ENCODE measurements around the gene ADGRD1. TPM values are rescaled to one million over a fixed set of nuclear protein-coding genes. Genes with fewer than 3 reads are reported as not detected.

The ADGRD1 gene
- total RNA-seq, 8 experiments from 2014 or later: 0.67 to 25.2 (median 2.9) TPM

DNA sequence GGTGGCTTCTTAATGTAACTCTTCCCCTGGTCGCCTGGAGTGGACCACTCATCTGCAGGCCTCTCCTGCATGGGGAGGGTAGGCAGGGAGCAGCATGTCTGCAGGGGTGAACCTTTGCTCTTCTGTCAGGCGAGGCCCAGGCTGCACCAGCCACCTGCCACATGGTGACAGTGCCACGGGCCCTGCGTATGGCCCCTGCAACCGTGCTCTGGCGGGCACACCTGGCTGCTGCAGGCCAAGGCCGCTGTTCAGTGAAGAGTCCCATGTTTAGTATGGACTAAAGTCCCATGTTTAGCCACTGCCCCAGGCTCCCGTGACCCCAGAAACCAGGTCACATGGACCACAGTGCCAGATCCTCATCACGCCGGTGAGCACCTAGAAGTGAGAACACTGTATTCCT is 187.0 kb downstream of the ADGRD1 start:
- Histone ChIP-seq H3K4me1 (replicated peaks in 1 of 2) (peaks cover 22 to 42% of the 10 kb centered on the region in 2 donors), H3K27ac (no peak overlapping the region), H3K4me3 (no peak overlapping the region)
- no peak for ATAC-seq (replicated peaks in 6 of 8)
- in situ Hi-C loops (cut with MboI; ENCODE audit: low pct_unique_long_range_greater_than_20kb in 2 of 9, low sequenced_read_pairs in 9 of 9, unreplicated experiment in 9 of 9): loop anchor here in 1 of 9 experiments (25.0 kb wide), 1 partner anchor 228 kb away; no protein-coding TSS in a partner anchor
- WGBS, 10 experiments: 79 to 100% (median 96%) methylated on average over 1 to 5 of the region's 10 CpGs; no CpG with 5 or more reads in 4 of the 10 experiments

DNA sequence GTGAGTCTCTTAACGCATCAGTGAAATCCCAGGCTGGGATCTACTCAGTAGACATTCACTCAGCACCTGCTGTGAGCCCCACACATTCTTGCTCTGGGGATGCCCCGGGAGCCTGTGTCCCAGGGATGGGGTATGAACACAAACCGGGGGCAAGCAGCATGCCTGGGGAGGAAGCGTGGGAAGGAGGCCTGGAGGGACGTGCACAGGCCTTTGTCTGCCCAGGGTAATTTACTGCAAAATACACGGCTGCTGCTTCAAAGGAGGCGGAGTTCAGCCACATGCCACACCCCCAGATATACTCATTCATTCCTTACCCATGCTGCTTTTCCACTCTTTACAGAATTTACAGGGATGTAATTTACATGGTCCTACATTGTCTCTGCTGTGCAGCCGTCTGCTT is 187.8 kb downstream of the ADGRD1 start:
- 17 to 64% (median 42%) methylated on average over 1 to 6 of the region's 8 CpGs; no CpG with 5 or more reads in 3 of the 10 experiments for WGBS, 10 experiments
- H3K27ac ChIP-seq: peak overlapping the region in 1 of 2 donors; percentile 67
- peak in 5 of 8 experiments; percentile 87 to 92 (median 87) for ATAC-seq (replicated peaks in 6 of 8)
- H3K4me3 ChIP-seq: no peak overlapping the region
- in situ Hi-C loops (cut with MboI; ENCODE audit: low pct_unique_long_range_greater_than_20kb in 2 of 9, low sequenced_read_pairs in 9 of 9, unreplicated experiment in 9 of 9): loop anchor here in 1 of 9 experiments (25.0 kb wide), 1 partner anchor 229 kb away; no protein-coding TSS in a partner anchor
- peaks cover 22 to 47% of the 10 kb centered on the region in 2 donors for H3K4me1 ChIP-seq (replicated peaks in 1 of 2)

DNA sequence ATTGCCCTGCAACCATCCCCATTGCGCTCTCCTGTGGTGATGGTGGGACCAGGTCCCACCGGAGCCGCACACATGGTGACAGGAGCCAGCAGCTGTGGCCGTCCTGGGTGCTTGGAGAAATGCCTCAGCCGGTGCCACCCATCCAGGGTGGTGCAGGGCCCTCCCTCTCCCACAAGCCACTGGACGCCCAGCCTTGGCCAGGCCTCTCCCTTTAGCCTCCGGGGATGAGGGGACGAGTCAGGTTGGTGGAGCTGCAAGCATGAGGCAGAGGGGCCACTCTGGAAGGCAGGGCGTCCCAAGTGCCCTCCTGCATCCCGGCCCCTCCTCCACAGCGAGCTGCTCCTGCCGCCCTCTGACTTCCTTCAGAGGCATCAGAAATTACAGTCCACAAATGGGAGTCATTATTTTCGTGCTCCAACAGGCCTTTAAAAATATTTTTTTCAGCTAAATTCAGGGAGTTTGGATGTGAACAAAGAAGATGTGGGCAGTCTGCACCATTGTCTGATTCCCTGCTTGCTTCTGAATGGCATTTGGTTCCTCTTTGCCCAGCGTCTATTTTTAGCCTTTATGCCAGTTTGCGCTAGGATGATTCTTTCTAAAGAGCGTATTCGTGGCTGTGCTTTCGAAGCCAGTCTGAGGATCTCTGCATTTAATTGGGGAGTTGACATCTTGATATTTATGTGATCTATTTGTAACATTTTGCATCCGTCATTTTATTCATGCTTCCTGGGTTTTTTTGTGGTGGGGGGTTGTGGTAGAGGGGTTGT is 189.4 kb downstream of the ADGRD1 start:
- ATAC-seq (replicated peaks in 6 of 8): peak; percentile 29 to 65 (median 39)
- H3K4me1 ChIP-seq (replicated peaks in 1 of 2): peaks cover 23 to 57% of the 10 kb centered on the region in 2 donors
- 0 to 71% (median 38%) methylated on average over 1 to 13 of the region's 19 CpGs for WGBS, 10 experiments
- no peak overlapping the region for H3K4me3 ChIP-seq
- in situ Hi-C loops (cut with MboI; ENCODE audit: low pct_unique_long_range_greater_than_20kb in 2 of 9, low sequenced_read_pairs in 9 of 9, unreplicated experiment in 9 of 9): loop anchor here in 1 of 9 experiments (25.0 kb wide), 1 partner anchor 231 kb away; no protein-coding TSS in a partner anchor
- peak overlapping the region; percentile 15 to 62 for H3K27ac ChIP-seq

DNA sequence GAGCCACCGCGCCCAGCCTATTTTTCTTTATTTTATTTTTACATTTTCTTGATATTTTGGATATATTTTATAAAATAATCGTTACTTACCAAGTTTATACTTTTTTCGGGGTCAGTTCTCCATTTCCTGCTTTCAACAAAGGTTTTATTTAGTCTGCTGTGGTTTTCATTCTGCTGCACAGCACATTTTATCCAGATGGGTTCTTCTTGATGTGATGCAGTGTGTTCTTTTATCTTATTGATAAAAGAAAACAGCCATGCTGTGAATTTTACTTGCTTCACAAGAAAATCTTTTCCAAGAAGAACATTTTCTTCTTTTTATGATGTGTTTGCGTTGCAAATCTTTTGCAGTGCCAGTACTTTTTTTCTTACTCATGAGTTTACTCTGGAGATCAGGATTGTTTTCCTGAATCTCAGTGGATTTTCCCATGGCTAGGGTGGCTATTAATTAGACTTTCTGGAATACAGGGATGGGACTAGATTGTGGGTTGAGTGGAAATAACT is 192.5 kb downstream of the ADGRD1 start:
- H3K4me1 ChIP-seq (replicated peaks in 1 of 2): peaks cover 22 to 38% of the 10 kb centered on the region in 2 donors
- in situ Hi-C loops (cut with MboI; ENCODE audit: low pct_unique_long_range_greater_than_20kb in 2 of 9, low sequenced_read_pairs in 9 of 9, unreplicated experiment in 9 of 9): loop anchor here in 1 of 9 experiments (25.0 kb wide), 1 partner anchor 234 kb away; no protein-coding TSS in a partner anchor
- ATAC-seq (replicated peaks in 6 of 8): no peak
- no peak overlapping the region for H3K27ac ChIP-seq
- H3K4me3 ChIP-seq: no peak overlapping the region
- WGBS, 10 experiments: 3 to 96% (median 68%) methylated on average over 1 to 5 of the region's 5 CpGs; no CpG with 5 or more reads in 1 of the 10 experiments

DNA sequence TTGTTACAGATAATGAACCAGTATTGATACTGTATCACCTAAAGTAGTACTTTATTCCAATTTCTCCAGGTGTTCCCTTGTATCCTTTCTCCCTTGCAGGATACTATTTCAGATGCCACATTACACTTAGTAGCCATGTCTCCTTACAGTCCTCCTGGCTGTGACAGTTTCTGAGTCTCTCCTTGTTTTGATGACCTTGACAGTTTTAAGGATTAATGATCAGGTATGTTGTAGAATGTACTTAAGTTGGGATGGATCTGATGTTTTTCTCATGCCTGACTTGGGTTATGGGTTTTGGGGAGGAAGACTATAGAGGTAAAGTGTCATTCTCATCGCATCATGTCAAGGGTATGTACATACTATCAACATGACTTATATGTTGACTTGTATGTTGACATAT is 193.6 kb downstream of the ADGRD1 start:
- Histone ChIP-seq H3K4me3 (no peak overlapping the region), H3K27ac (no peak overlapping the region), H3K4me1 (replicated peaks in 1 of 2) (peaks cover 15 to 28% of the 10 kb centered on the region in 2 donors)
- ATAC-seq (replicated peaks in 6 of 8): no peak
- in situ Hi-C loops (cut with MboI; ENCODE audit: low pct_unique_long_range_greater_than_20kb in 2 of 9, low sequenced_read_pairs in 9 of 9, unreplicated experiment in 9 of 9): loop anchor here in 1 of 9 experiments (25.0 kb wide), 1 partner anchor 235 kb away; no protein-coding TSS in a partner anchor
- 60 to 88% (median 75%) methylated on average over 1 of the region's 1 CpG; no CpG with 5 or more reads in 6 of the 10 experiments for WGBS, 10 experiments

DNA sequence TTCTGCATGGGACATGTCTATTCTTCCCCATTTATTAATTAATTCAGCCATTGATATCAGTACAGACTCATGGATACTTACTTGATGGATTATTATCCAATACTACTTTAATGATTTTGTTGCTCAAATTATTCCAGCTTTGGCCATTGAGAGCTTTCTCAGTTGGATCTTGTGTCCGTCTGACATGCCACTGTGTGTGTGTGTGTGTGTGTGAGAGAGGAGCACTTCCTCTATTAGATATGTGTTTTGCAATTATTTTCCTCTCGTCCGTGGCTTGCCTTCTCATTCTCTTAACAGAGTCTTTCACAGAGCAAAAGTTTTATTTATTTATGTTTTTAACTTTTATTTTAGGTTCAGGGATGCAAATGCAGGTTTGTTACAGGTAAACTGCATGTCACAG is 194.2 kb downstream of the ADGRD1 start:
- Histone ChIP-seq H3K4me1 (replicated peaks in 1 of 2) (peaks cover 12 to 27% of the 10 kb centered on the region in 2 donors), H3K27ac (no peak overlapping the region), H3K4me3 (no peak overlapping the region)
- in situ Hi-C loops (cut with MboI; ENCODE audit: low pct_unique_long_range_greater_than_20kb in 2 of 9, low sequenced_read_pairs in 9 of 9, unreplicated experiment in 9 of 9): loop anchor here in 1 of 9 experiments (25.0 kb wide), 1 partner anchor 236 kb away; no protein-coding TSS in a partner anchor
- ATAC-seq (replicated peaks in 6 of 8): no peak
- 29 to 75% (median 62%) methylated on average over 1 to 3 of the region's 3 CpGs; no CpG with 5 or more reads in 3 of the 10 experiments for WGBS, 10 experiments

DNA sequence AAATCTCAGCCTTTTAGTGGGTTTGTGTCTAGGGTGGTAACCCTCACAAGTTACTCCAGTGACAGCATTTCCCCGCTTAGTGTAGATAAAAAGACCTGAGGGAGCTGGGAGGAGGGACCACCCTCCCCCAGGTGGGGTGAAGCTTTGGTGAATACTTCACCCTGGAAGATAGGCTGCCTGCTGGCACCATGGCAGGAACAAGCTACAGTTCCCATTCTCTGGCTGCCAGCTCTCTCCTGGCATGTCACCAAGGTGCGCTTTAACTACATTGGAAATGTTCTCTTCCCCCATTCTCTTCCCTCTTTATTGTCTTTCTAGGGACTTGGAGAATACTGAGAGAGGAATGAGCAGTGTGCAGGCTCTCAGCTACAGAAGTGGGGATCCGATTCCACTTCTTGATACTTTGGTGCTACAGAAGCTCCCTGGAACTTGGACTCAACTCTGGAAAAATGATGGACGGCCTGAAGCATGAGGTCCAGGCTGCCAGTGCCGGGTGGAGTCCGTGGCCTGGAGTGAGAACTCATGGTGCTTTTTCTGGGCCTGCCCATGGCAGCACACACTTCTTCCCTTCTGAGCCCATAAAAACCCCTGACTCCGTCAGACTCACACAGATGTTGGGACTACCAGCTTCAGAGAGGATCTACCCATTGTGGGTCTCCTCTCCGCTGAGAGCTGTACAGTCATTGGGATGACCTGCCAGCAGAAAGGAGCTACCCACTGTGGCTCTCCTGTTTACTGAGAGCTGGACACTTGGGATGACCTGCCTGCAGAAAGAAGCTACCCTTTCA is 198.0 kb downstream of the ADGRD1 start:
- WGBS, 10 experiments: 0 to 100% (median 73%) methylated on average over 1 to 5 of the region's 8 CpGs; no CpG with 5 or more reads in 2 of the 10 experiments
- Histone ChIP-seq H3K4me3 (no peak overlapping the region), H3K27ac (no peak overlapping the region), H3K4me1 (replicated peaks in 1 of 2) (peaks cover 5 to 11% of the 10 kb centered on the region in 2 donors)
- in situ Hi-C loops (cut with MboI; ENCODE audit: low pct_unique_long_range_greater_than_20kb in 2 of 9, low sequenced_read_pairs in 9 of 9, unreplicated experiment in 9 of 9): no loop called here
- ATAC-seq (replicated peaks in 6 of 8): no peak

DNA sequence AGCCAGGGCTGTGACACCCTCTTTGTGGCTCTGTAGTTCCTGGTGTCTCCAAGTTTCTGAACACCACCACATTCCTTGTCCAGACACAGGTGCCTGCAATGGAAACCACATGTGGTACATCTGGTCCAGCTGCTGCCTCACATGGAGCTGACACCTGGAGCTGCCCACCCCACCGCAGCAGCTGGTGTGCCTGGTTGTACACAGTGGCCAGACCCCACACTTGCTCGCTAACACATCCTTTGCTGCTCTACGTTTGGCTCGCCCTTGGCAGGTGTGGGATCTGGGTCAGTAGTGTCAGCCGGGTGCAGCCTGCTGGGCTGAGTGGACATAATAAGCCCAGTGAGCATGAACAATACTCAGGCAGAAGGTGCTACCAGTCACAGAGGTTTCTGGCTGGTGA is 198.9 kb downstream of the ADGRD1 start:
- in situ Hi-C loops (cut with MboI; ENCODE audit: low pct_unique_long_range_greater_than_20kb in 2 of 9, low sequenced_read_pairs in 9 of 9, unreplicated experiment in 9 of 9): no loop called here
- no peak overlapping the region for H3K27ac ChIP-seq
- no peak for ATAC-seq (replicated peaks in 6 of 8)
- peaks cover under 1 to 5% of the 10 kb centered on the region in 2 donors for H3K4me1 ChIP-seq (replicated peaks in 1 of 2)
- 0 to 100% (median 80%) methylated on average over 1 to 3 of the region's 5 CpGs; no CpG with 5 or more reads in 5 of the 10 experiments for WGBS, 10 experiments
- no peak overlapping the region for H3K4me3 ChIP-seq

DNA sequence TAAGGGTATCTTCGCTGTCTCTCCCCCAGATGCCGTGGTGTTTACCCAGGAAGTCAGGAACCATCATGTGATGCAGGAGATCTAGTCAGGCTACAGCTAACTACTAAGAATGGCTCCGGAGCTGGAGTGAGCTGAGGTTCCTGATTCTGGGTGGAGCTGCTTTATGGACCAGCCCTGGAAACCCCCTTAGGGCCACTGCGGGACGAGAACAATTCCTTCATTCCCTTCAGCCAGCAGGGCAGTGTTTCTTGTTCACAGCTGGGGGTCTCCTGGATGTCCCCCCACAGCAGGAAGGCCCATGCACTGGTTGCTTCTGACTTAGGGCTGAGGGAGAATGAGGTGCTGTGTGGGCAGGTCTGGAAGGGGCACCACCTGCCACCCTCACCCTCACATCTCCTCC is 199.3 kb downstream of the ADGRD1 start:
- Histone ChIP-seq H3K4me3 (no peak overlapping the region), H3K27ac (no peak overlapping the region), H3K4me1 (replicated peaks in 1 of 2) (peaks cover 0 to under 1% of the 10 kb centered on the region in 2 donors)
- ATAC-seq (replicated peaks in 6 of 8): no peak
- WGBS, 10 experiments: 17 to 80% (median 42%) methylated on average over 1 to 4 of the region's 5 CpGs; no CpG with 5 or more reads in 5 of the 10 experiments
- in situ Hi-C loops (cut with MboI; ENCODE audit: low pct_unique_long_range_greater_than_20kb in 2 of 9, low sequenced_read_pairs in 9 of 9, unreplicated experiment in 9 of 9): no loop called here

DNA sequence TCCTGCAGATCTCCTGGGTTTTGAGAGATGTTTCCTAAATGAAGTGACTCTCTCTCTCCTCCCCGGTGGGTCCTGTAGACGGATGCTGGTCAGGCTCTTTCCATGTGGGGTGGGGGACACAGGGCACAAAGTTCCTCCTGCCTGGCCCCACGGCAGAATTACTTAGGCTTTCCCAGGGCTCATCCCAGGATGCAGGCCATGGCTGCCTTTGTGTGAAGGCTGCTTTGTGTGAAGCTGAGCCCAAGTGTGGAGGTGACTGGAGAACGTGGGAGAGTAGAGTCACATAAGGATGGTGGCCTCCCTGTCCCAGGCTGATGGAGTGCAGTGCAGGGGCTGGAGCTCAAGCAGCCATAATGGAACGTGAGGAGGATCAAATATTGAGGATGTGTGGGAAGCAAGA is 200.2 kb downstream of the ADGRD1 start:
- H3K4me3 ChIP-seq: no peak overlapping the region
- no peak overlapping the region for H3K27ac ChIP-seq
- H3K4me1 ChIP-seq (replicated peaks in 1 of 2): no peaks in the 10 kb centered on the region
- 0 to 80% (median 66%) methylated on average over 1 to 4 of the region's 5 CpGs; no CpG with 5 or more reads in 3 of the 10 experiments for WGBS, 10 experiments
- in situ Hi-C loops (cut with MboI; ENCODE audit: low pct_unique_long_range_greater_than_20kb in 2 of 9, low sequenced_read_pairs in 9 of 9, unreplicated experiment in 9 of 9): no loop called here
- no peak for ATAC-seq (replicated peaks in 6 of 8)

DNA sequence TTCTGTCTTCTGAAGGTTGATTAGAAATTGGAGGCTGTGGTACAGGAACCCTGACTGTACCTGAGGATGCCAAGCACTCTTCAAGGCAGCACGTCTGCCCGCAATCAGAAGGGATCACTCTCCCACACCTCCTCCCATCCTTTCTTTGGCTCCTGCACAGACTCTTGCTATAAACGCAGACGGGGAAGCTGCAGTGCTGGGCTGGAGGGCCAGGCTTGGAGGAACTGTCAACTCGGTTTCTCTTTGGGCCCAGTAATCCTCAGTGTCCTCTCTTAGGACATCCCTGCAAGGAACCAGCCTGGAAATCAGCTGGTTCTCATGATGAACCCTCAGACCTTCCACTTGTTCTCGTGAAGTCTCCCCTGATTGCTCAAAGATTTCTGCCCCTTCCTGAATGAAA is 201.4 kb downstream of the ADGRD1 start:
- no peak overlapping the region for H3K27ac ChIP-seq
- in situ Hi-C loops (cut with MboI; ENCODE audit: low pct_unique_long_range_greater_than_20kb in 2 of 9, low sequenced_read_pairs in 9 of 9, unreplicated experiment in 9 of 9): no loop called here
- no peak for ATAC-seq (replicated peaks in 6 of 8)
- 7 to 100% (median 58%) methylated on average over 1 to 4 of the region's 6 CpGs; no CpG with 5 or more reads in 2 of the 10 experiments for WGBS, 10 experiments
- H3K4me1 ChIP-seq (replicated peaks in 1 of 2): no peaks in the 10 kb centered on the region
- H3K4me3 ChIP-seq: no peak overlapping the region

DNA sequence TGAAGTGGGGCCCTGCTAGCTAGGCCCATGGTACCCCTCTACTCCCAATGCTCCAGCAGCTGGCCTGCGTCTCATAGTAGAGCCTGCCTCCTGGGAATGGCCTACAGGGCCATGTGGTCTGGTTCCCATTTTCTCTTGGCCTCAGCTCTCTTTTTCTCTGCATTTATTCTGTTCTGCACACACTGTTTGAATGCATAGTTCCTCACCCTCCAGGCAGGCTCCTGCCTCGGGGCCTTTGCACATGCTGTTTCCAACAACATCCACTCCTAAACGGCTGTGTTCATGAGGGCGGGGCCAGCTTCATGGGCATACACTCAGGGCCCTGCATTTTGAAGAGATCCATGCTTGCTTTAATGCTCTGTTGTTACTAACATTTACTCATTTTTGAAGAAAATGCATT is 204.0 kb downstream of the ADGRD1 start:
- ATAC-seq (replicated peaks in 6 of 8): peak in 2 of 8 experiments; percentile 55 to 73
- in situ Hi-C loops (cut with MboI; ENCODE audit: low pct_unique_long_range_greater_than_20kb in 2 of 9, low sequenced_read_pairs in 9 of 9, unreplicated experiment in 9 of 9): no loop called here
- H3K27ac ChIP-seq: no peak overlapping the region
- no peaks in the 10 kb centered on the region for H3K4me1 ChIP-seq (replicated peaks in 1 of 2)
- H3K4me3 ChIP-seq: no peak overlapping the region
- 0 to 83% (median 70%) methylated on average over 1 to 3 of the region's 4 CpGs; no CpG with 5 or more reads in 4 of the 10 experiments for WGBS, 10 experiments
